Hepatocyte (in vitro differentiated cells): ENCODE results near the gene COQ8B. TPM values are rescaled to one million over a fixed set of nuclear protein-coding genes. Genes with fewer than 3 reads are reported as not detected.

Source experiments
- DNase-seq: peaks from one replicate; pipeline ENCODE4 v3.0.0-alpha.2; 2016; ENCODE audit warnings: low spot score
- H2AFZ ChIP-seq: fragments of 200-600 bp; sonication (generic); 2 replicates; pipeline ENCODE4 v1.6.0; 2016; ENCODE audit warnings: antibody characterized with exemption, mild to moderate bottlenecking
- H3K27ac ChIP-seq: fragments of 200-600 bp; sonication (generic); 2 replicates; pipeline ENCODE4 v1.5.1; 2016; ENCODE audit warnings: mild to moderate bottlenecking
- H3K27me3 ChIP-seq: fragments of 200-600 bp; sonication (generic); 2 replicates; pipeline ENCODE4 v1.6.1; 2016
- H3K36me3 ChIP-seq: fragments of 200-600 bp; sonication (generic); replicated peaks from 2 replicates; pipeline ENCODE4 v1.5.1; 2016; ENCODE audit warnings: low read depth; ENCODE audit not compliant: insufficient read depth
- H3K4me1 ChIP-seq: fragments of 200-600 bp; sonication (generic); 2 replicates; pipeline ENCODE4 v1.5.1; 2016; ENCODE audit warnings: mild to moderate bottlenecking, moderate library complexity; ENCODE audit not compliant: insufficient read depth
- H3K4me2 ChIP-seq: fragments of 200-600 bp; sonication (generic); 2 replicates; pipeline ENCODE4 v1.6.0; 2016
- H3K4me3 ChIP-seq: fragments of 200-600 bp; sonication (generic); 2 replicates; pipeline ENCODE4 v1.5.1; 2016; ENCODE audit warnings: mild to moderate bottlenecking
- H3K79me2 ChIP-seq: fragments of 200-600 bp; sonication (generic); 2 replicates; pipeline ENCODE4 v1.6.0; 2017; ENCODE audit warnings: mild to moderate bottlenecking
- H3K9me2 ChIP-seq: fragments of 200-600 bp; sonication (generic); replicated peaks from 2 replicates; pipeline ENCODE4 v1.6.0; 2017; ENCODE audit warnings: mild to moderate bottlenecking; ENCODE audit not compliant: insufficient read depth
- H3K9me3 ChIP-seq: fragments of 200-600 bp; sonication (generic); 2 replicates; pipeline ENCODE4 v1.5.1; 2016; ENCODE audit warnings: low read depth, mild to moderate bottlenecking
- H4K20me1 ChIP-seq: fragments of 200-600 bp; sonication (generic); 2 replicates; pipeline ENCODE4 v1.6.0; 2016; ENCODE audit warnings: mild to moderate bottlenecking; ENCODE audit not compliant: insufficient read depth, poor library complexity, severe bottlenecking
- EZH2 ChIP-seq: fragments of 200-600 bp; sonication (generic); IDR thresholded peaks from 2 replicates; pipeline ENCODE4 v1.6.1; 2016; ENCODE audit warnings: antibody characterized with exemption, mild to moderate bottlenecking, borderline replicate concordance
- EZH2phosphoT487 ChIP-seq: fragments of 200-600 bp; sonication (generic); IDR thresholded peaks from one replicate; pipeline ENCODE4 v1.6.1; 2018; ENCODE audit warnings: antibody characterized with exemption, mild to moderate bottlenecking, low read depth, moderate library complexity; ENCODE audit not compliant: unreplicated experiment, severe bottlenecking
- WGBS: methylation state at CpG from one replicate; pipeline ENCODE4 v1.1.6; 2016; ENCODE audit warnings: low lambda C conversion rate; ENCODE audit errors: missing lambda C conversion rate; 5-methylcytosine and 5-hydroxymethylcytosine counted together
- polyA plus RNA-seq: library from polyadenylated mRNA; unstranded; fragments of >200 nt; fragmentation: Nextera tagmentation; extraction: Ambion mirVana; gene quantifications from 2 replicates; pipeline ENCODE4 v1.2.1, GENCODE V29; 2016
- total RNA-seq: library from RNA; depleted of rRNA; stranded (reverse); fragments of >200 nt; gene quantifications from 2 replicates; pipeline ENCODE4 v1.2.3, GENCODE V29; 2014
- TF ChIP-seq, protein P1 (sequence below): fragments of 200-600 bp; sonication (generic); IDR thresholded peaks from 2 replicates; pipeline ENCODE4 v1.5.1; 2016; ENCODE audit warnings: antibody characterized with exemption, mild to moderate bottlenecking; ENCODE audit not compliant: poor library complexity

The COQ8B gene
- total and polyA plus RNA-seq, 2 experiments from 2014 or later, result 40.2 to 49.2 TPM

DNA sequence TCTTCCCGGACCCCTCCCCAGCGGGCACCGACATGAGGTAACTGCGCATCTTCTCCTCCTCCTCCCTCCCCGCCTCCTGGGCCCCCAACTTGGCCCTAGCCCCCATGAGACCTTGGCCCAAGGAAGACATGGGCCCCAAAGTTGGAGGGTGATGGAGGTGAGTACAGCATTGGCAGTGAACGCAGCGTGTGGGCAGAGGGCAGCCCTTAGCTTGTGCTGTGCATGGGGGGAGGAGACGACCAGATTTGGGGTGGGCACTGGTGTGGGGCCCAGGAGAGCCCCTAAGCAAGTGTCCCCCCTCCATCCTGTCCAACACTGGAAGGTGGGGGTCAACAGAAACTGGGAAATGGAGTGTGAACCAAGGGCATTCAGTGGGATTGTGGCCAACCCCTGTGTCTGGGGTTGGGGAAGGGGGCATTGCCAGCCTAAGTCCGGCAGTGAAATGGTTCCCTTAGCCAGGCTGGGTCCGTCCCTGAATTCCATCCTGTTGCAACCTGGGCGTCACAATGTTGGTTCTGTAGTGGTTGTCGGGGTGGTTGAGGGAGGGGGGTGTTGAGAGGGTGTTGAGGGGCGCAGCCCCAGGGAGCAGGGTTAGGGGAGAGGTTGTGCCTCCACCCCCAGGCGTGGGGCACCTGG is 49.8 kb downstream of the COQ8B start:
- Histone ChIP-seq H3K27ac (no peak overlapping the region), H3K27me3 (no peaks in the 10 kb centered on the region), H3K79me2 (no peaks in the 10 kb centered on the region), H3K4me3 (no peak overlapping the region), H3K4me1 (peaks cover 3% of the 10 kb centered on the region), H3K4me2 (no peak overlapping the region), H4K20me1 (no peaks in the 10 kb centered on the region), H3K9me3 (no peaks in the 10 kb centered on the region), H2AFZ (no peak overlapping the region), H3K36me3 (no peaks in the 10 kb centered on the region), H3K9me2 (no peaks in the 10 kb centered on the region)
- 95% methylated on average over 13 of the region's 14 CpGs for WGBS
- no peak for TF ChIP-seq EZH2phosphoT487
- no peak for TF ChIP-seq EZH2
- TF ChIP-seq, protein P1, sequence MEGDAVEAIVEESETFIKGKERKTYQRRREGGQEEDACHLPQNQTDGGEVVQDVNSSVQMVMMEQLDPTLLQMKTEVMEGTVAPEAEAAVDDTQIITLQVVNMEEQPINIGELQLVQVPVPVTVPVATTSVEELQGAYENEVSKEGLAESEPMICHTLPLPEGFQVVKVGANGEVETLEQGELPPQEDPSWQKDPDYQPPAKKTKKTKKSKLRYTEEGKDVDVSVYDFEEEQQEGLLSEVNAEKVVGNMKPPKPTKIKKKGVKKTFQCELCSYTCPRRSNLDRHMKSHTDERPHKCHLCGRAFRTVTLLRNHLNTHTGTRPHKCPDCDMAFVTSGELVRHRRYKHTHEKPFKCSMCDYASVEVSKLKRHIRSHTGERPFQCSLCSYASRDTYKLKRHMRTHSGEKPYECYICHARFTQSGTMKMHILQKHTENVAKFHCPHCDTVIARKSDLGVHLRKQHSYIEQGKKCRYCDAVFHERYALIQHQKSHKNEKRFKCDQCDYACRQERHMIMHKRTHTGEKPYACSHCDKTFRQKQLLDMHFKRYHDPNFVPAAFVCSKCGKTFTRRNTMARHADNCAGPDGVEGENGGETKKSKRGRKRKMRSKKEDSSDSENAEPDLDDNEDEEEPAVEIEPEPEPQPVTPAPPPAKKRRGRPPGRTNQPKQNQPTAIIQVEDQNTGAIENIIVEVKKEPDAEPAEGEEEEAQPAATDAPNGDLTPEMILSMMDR, result no peak
- DNase-seq, result no peak

DNA sequence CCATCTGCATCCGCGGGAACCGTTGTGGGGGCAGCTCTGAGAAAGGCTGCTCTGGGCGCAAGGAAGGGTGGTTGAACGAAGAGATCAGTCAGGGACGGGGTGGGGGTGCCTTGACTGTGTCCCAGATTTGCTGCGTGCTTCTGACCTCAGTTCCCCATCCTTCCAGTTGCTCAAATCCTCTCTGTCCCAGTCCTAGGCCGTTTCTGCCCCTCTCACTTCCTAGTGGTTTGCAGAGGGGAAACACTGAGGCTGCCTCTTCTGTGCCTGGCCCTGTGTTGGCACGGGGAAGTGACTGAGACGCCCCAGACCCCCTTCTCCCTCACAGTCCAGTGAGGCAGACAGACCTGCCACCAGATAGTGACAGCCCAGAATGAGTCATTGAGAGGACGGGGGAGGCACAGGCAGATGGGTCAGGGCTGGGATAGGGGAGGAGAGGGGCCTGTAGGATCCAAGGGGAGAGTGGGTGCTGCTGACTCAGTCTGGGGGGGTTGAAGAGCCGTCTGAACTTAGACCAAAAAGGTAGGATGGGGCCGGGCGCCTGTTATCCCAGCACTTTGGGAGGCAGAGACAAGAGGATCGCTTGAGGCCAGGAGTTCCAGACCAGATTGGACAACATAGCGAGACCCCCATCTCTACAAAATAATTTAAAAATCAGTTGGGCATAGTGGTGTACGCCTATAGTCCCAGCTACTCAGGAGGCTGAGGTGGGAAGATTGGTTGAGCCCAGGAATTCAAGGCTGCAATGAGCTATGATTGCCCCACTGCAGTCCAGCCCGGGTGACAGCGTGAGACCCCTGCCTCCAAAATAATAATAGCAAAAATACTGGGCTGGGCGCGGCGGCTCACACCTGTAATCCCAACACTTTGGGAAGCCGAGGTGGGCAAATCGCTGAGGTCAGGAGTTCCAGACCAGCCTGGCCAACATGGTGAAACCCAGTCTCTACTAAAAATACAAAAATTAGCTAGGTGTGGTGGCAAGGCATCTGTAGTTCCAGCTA is 52.7 kb downstream of the COQ8B start:
- peak overlapping the region; percentile 98 for H3K4me2 ChIP-seq
- peaks cover 3% of the 10 kb centered on the region for H3K4me1 ChIP-seq
- no peaks in the 10 kb centered on the region for H3K9me3 ChIP-seq
- TF ChIP-seq EZH2phosphoT487 (no peak), EZH2 (no peak)
- TF ChIP-seq, protein P1, result no peak
- H4K20me1 ChIP-seq, result no peaks in the 10 kb centered on the region
- H3K36me3 ChIP-seq, result no peaks in the 10 kb centered on the region
- peak; percentile 29 for DNase-seq
- H3K27me3 ChIP-seq, result no peaks in the 10 kb centered on the region
- peak overlapping the region; percentile 93 for H2AFZ ChIP-seq
- no peaks in the 10 kb centered on the region for H3K9me2 ChIP-seq
- H3K27ac ChIP-seq, result peak overlapping the region; percentile 88
- no peaks in the 10 kb centered on the region for H3K79me2 ChIP-seq
- 60% methylated on average over 24 of the region's 24 CpGs for WGBS
- H3K4me3 ChIP-seq, result peak overlapping the region; percentile 92

DNA sequence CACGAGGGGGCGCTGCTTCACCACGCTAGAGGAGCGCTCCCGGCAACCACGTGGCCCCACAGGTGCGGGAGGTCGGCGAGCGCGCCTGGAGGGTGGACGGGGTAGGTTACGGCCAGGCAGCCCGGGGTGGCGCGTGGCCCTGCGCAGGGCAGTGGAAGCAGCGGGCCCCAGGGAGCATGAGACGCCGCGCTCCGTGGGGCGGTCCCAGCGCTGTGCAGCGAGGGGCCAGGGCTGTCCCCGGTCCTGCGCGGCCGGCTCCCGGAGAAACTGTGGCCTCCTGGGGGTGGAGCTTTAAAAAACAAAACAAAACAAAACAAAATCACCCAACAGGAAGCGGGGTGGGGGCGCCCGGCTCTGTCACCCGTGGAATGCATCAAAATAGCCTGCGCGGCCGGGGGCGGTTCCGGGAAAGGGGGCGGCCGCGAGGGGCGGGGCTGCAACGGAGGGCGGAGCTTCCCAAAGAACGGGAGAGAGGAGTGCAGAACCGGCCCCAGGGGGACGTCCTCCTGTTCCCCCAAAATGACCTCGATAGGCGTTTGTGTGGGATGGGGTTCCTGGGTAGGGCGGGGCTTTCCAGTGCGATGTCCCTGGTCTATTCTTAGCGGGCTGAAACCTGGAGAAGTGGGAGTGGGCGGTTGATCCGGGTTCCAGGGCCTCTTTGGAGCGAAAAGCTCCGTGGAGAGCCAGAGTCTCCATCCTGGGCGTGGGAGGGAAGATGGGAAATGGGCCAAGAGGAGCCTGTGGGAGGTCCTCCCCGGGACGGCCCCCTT is 53.6 kb downstream of the COQ8B start:
- H3K4me3 ChIP-seq, result peak overlapping the region; percentile 92
- peaks cover 3% of the 10 kb centered on the region for H3K4me1 ChIP-seq
- H3K9me2 ChIP-seq, result no peaks in the 10 kb centered on the region
- no peaks in the 10 kb centered on the region for H3K36me3 ChIP-seq
- peak overlapping the region; percentile 98 for H3K4me2 ChIP-seq
- WGBS, result under 1% methylated on average over 56 of the region's 60 CpGs
- peak overlapping the region; percentile 88 for H3K27ac ChIP-seq
- peak; percentile 95 for DNase-seq
- peak overlapping the region; percentile 93 for H2AFZ ChIP-seq
- H3K79me2 ChIP-seq, result no peaks in the 10 kb centered on the region
- TF ChIP-seq EZH2, result no peak
- TF ChIP-seq EZH2phosphoT487, result no peak
- TF ChIP-seq, protein P1, result peak; percentile 99
- no peaks in the 10 kb centered on the region for H3K9me3 ChIP-seq
- no peaks in the 10 kb centered on the region for H4K20me1 ChIP-seq
- H3K27me3 ChIP-seq, result no peaks in the 10 kb centered on the region
